M059J (cell line): ENCODE measurements around the gene MYH8. TPM values are rescaled to one million over a fixed set of nuclear protein-coding genes. Genes with fewer than 3 reads are reported as not detected.

Experiments used
- DNase-seq: peaks from one replicate; pipeline ENCODE4 v3.0.0-alpha.2; 2012; ENCODE audit warnings: low read depth
- total RNA-seq: library from RNA; depleted of rRNA; stranded (reverse); fragments of >200 nt; shearing (Covaris generic); gene quantifications from 2 replicates; pipeline ENCODE4 v1.2.3, GENCODE V29; 2014; rRNA removed

MYH8 gene
- total RNA-seq, 1 experiment from 2014 or later = not detected

DNA sequence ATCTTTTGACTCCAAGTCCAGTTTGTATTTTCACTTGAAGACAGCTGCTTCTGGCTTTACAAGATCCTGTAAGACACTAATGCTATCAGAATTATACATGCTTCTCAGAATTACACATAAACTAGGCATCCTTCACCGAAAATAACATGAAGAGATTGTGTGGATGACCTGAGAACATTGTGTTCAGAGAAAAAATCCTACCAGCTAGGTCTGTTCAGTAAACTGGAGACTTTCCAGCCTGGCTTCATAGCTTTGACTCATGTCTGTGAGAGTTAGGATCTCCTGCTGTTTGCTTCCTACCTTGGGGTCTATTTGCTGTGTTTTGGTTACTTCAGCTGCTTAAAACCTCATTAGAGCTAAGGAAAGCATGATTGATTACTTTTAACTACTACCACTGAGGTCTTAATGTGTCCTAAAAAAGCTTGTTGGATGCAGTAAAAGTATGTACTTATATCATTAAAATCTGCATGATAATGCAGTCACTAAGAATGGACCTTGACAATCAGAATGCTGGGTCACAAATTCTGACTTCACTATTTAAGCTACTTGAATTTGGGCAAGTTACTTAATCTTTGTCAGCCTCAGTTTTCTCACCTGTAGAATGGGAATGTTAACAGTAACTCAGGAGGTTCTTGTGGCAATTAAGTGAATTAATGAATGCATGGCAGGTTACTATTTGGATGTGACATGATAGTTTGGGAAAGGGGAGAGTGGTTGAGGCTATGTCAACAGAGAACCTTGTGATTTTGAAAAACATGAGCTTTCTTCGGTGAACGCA, 40.9 kb downstream of the MYH8 start:
- no peak for DNase-seq

DNA sequence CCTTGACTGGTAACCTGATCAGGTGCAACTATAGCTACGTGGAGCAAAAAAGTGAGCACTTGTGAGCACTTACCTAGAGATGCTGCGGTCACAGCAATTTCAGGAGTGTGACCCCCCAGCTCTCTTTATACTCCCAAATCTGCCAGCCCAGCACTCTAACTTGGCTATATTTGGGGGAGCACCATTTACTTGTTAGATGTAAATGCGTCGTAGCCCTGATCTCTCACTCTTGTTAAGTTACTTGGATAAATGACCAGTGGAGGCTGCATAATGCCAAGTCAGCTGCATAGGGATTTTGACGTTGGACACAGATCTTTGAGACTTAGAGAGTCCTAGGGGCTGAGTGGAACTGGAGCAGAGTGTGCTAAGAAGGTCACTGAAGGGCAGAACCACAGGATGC, 48.8 kb downstream of the MYH8 start, which contains the start of gene MYH13:
Gene MYH13, minus strand, starts transcription at position 101 of the 400 bp plus-strand sequence. CDS start 8,476 bp downstream, outside the sequence.
- DNase-seq = no peak

DNA sequence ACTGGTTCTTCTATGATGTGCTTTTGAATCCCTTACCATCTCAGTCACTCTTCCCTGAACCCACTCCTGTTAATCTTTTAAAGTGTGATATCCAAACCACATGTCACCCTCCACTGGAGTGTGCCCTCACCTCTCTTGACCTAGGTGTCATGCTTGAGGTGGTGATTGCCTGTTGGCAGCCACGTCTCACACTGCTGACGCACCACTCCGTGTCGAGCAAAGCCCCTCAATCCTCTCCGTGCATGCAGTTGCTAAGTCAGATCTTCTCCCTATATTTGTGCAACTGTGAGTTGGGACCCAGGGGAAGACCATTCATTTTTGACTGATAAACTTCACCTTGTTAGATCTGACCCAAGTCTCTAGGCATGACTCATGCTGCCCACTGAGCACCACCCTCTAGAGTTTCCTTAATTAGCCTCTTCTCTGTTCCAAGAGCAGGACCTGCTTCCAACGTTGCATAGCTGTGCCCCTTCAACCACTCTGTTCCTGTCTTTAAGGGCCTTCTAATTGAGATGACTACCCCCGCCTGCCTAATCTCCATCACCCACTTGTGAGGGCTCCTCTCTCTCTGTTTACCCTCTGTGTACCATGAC, 51.6 kb downstream of the MYH8 start:
- DNase-seq = no peak

DNA sequence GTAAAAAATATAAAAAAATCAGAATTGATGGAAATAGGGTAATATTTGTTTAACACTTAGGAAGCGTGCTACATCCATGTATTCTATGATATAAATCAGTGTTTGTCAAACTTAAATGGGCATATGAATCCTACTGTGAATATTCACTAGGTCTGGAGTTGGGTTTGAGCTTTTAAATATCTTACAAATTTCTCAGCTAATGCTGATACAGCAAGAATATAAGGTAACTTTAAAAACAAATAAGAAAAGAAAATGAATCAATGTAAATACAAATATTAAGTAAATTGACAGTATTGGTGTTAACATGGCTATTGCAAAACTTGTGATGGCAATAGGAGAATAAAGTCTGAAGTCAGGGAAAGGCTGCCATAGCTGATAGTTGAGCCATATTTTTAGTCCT, 52.5 kb downstream of the MYH8 start:
- DNase-seq = no peak

DNA sequence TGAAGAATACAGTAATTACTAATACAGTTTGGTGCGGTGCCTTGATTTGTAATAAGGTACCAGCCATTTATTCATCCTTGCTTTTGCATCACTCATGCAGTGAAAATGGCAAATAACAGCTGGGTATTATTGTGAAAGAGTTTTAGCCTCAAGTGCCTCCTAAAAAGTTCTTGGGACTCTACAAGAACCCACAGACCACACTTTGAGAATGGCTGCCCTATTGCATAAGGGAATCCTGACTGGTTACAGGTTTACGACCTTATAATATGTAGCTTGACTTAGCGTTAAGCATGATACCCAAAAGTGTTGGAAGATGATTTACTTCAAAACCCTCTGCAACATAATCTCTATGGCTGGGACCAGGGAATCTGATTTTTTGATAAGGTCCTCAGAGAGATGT, 53.2 kb downstream of the MYH8 start:
- DNase-seq = no peak

DNA sequence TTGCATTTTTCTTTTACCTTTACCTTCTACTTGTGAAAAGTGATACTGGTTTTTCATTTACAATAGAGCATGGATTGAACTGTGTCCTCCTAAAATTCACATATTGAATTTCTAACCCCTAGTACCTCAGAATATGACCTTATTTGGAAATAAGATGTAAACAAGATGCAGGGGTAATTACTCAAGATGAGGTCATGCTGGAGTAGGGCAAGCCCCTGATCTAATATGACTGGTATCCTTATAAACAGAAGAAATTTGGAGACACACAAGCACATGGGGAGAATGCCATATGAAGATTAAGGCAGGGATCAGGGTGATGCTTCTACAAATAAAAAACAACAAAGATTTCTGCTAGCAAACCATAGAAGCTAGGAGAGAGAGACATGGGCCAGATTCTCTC, 61.2 kb downstream of the MYH8 start:
- DNase-seq = no peak

DNA sequence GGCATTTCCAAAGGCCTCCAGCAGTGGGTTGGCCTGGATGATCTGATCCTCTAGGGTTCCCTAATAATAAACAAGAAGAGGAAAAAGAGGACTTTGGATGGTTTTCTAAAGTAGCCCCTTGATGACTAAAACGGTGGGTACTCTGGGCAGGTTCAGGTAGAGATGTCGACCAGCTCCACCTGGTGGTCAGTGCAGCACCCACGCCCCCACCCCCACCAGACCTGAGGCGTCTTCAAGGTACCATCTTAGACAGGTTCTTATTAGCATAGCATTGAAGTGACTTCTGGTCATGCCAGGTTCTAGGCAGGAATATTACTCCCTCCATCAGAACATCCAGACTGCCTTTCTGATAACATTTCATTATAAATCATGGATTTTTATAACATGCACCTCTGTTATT, 64.0 kb downstream of the MYH8 start:
- no peak for DNase-seq

DNA sequence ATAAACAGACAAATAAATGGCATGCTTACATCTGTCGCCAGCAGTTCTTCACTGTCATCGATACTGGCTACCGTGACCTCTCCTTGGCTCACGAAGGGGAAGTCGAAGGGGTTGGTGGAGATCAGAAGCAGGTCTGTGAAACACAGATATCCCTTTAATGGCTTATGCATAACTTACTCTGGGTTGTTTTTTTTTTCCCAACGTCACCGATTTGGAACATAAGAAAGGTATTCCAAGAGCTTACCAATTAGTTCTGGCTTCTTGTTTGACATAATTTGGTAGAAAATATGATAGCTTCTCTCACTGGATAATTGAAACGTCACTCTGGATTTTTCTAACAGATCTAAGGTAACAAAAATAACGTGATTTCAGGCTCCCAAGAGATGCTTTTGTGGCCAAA, 67.1 kb downstream of the MYH8 start:
- no peak for DNase-seq

DNA sequence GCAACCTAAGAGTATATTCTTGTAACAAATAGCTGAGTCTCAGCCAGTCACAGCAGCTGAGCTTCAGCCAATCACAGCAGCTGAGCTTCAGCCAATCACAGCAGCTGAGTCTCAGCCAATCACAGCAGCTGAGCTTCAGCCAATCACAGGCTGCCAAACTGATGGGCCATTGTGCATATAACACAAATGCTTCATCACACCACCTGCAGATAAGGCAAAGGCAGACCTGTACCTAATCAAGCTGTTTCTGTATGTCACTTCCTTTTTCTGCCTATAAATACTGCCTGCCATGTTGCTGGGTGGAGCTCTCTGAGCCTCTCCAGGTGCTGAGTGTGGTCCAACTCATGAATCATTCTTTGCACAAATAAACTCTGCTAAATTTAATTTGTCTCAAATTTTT, 68.9 kb downstream of the MYH8 start:
- DNase-seq = no peak

DNA sequence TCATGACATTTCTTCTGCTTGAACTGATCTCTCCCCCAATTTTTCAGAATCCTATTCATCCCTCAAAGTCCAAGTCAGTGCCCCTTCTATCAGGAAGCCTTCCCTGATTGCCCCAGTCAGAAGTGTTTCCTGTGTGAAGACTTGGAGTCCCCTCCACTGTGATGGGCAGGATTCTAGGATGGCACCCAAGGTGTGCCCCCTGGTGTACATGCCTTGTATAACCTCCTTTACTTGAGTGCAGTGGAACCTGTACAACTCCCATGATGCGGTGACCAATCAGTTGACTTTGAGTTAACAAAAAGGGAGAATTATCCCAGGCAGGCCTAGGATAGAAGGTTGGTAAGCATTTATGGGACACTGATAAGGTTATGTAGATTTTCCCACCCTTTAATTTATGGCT, 72.3 kb downstream of the MYH8 start:
- DNase-seq = no peak

DNA sequence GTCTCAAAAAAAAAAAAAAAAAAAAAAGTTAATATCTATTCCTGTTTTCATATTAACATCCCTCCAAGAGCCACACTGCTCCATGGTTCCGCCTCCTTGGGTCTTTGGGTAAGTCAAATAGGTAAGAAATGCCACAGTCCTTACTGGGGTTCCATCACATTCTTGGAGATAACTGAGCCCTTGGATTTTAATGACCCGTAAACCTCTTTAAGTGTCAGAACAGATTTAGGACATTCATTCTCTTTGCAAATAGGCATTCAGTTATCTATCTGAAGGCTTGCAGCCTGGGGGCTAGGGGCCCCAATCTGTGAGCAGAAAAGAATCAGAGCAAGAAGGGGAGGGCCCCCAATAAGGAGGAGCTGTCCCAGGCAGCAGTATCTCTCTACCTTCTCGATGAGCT, 76.9 kb downstream of the MYH8 start:
- no peak for DNase-seq

Other genes with a start within 250 kb of the MYH8 start
- gene GAS7, start 223.3 kb downstream of the MYH8 start, total RNA-seq = 0.02 TPM in 1 of 2 replicates, not detected in the other
- 0.02 TPM in 1 of 2 replicates, not detected in the other for gene MYH13, start 48.9 kb downstream of the MYH8 start, total RNA-seq
- gene MYH4, start 47.6 kb upstream of the MYH8 start, total RNA-seq = not detected in 2 replicates
- not detected in 2 replicates for gene MYH1, start 96.6 kb upstream of the MYH8 start, total RNA-seq
- gene MYH2, start 127.7 kb upstream of the MYH8 start, total RNA-seq = not detected in 2 replicates
- gene MYH3, start 235.4 kb upstream of the MYH8 start, total RNA-seq = under 0.01 and 0.30 TPM in 2 replicates